HCT116 (cell line): ENCODE data around the gene GEMIN7. TPM values are rescaled to one million over a fixed set of nuclear protein-coding genes. Genes with fewer than 3 reads are reported as not detected.

Experiments
- ATAC-seq: fragments of 200-7000 bp; cut with Tn5 transposase; 2 replicates; pipeline ENCODE4 v1.9.1; 2020; ENCODE audit warnings: mild to moderate bottlenecking, moderate library complexity
- BruUV-seq: library from RNA; stranded (reverse); fragments of 400-500 nt; replicated peaks from 2 replicates; lab custom pipeline; 2021; lab: Mats Ljungman, UMichigan
- CTCF ChIA-PET: fragments of 300-600 bp; sonication (Branson Sonifier 250); formaldehyde crosslinking; loops from one replicate; lab custom pipeline; 2021; ENCODE audit warnings: antibody characterized with exemption; lab: Charles Lee
- POLR2A ChIA-PET: fragments of 300-600, 350-600 bp; sonication (Branson Sonifier 250); formaldehyde crosslinking; loops from one replicate; lab custom pipeline; 2021; ENCODE audit warnings: antibody characterized with exemption; lab: Charles Lee
- RAD21 ChIA-PET, 2 experiments: fragments of 300-600 bp; sonication (Branson Sonifier 250); formaldehyde crosslinking; loops; one replicate each; lab custom pipeline; 2023; ENCODE audit warnings: low total read pairs in 2 of 2; ENCODE audit not compliant: uncharacterized antibody in 2 of 2, unreplicated experiment in 2 of 2, low non-redundant PET in 1 of 2; lab: Charles Lee
- DNase-seq: peaks from one replicate; pipeline ENCODE4 v3.0.0-alpha.2; 2010; ENCODE audit warnings: low read depth, low spot score
- H2AFZ ChIP-seq: fragments of 200-600 bp; shearing (Covaris generic), sonication (generic); 2 replicates; pipeline ENCODE4 v1.6.1; 2017; ENCODE audit warnings: low read depth, mixed run types, mixed read lengths, antibody characterized with exemption, low read length; ENCODE audit not compliant: poor library complexity, severe bottlenecking
- H3K27ac ChIP-seq: 2 replicates; pipeline ENCODE4 v1.5.1; 2012; ENCODE audit warnings: low read depth, low read length
- H3K27me3 ChIP-seq: fragments of 200-600 bp; sonication (generic); 2 replicates; pipeline ENCODE4 v1.6.1; 2016; ENCODE audit warnings: mixed run types, low read length, mixed read lengths; ENCODE audit not compliant: insufficient read depth
- H3K36me3 ChIP-seq, 2 experiments: fragments of 200-500 bp in 1 of 2; fragments of 200-600 bp in 1 of 2; sonication (Bioruptor generic) in 1 of 2; sonication (generic) in 1 of 2; 2 replicates each; pipeline versions ENCODE4 v1.5.1 to v1.6.1; 2014 to 2016; ENCODE audit warnings: low read length in 2 of 2, inconsistent platforms in 1 of 2, mixed read lengths in 1 of 2, mixed run types in 1 of 2; ENCODE audit not compliant: insufficient read depth in 2 of 2, control insufficient read depth in 1 of 2
- H3K4me1 ChIP-seq, 2 experiments: fragments of 200-600 bp in 1 of 2; sonication (generic) in 1 of 2; 2 replicates each; pipeline versions ENCODE4 v1.5.1 to v1.6.1; 2012 to 2017; ENCODE audit warnings: low read length in 2 of 2, inconsistent platforms in 1 of 2, mild to moderate bottlenecking in 1 of 2, mixed read lengths in 1 of 2, mixed run types in 1 of 2, moderate library complexity in 1 of 2; ENCODE audit not compliant: insufficient read depth in 2 of 2, control insufficient read depth in 1 of 2
- H3K4me2 ChIP-seq: fragments of 200-600 bp; sonication (generic); 2 replicates; pipeline ENCODE4 v1.6.1; 2017; ENCODE audit warnings: mixed run types, low read length, mixed read lengths
- H3K4me3 ChIP-seq, 2 experiments: fragments of 200-600 bp in 1 of 2; sonication (generic) in 1 of 2; replicated peaks in 1 of 2; 2 replicates each; pipeline ENCODE4 v1.5.1; 2011 to 2016; ENCODE audit warnings: low read length in 2 of 2, control low read depth in 1 of 2, low read depth in 1 of 2, mild to moderate bottlenecking in 1 of 2, mixed read lengths in 1 of 2, mixed run types in 1 of 2
- H3K79me2 ChIP-seq: fragments of 200-600 bp; sonication (generic); 2 replicates; pipeline ENCODE4 v1.6.1; 2017; ENCODE audit warnings: mild to moderate bottlenecking, mixed run types, low read length, moderate library complexity, mixed read lengths; ENCODE audit not compliant: insufficient read depth
- H3K9ac ChIP-seq: fragments of 200-600 bp; sonication (generic); 2 replicates; pipeline ENCODE4 v1.6.1; 2016; ENCODE audit warnings: low read length, mixed read lengths
- H3K9me2 ChIP-seq: fragments of 200-600 bp; sonication (generic), shearing (Covaris generic); 2 replicates; pipeline ENCODE4 v1.6.1; 2017; ENCODE audit warnings: mixed run types, mild to moderate bottlenecking, moderate library complexity; ENCODE audit not compliant: insufficient read depth
- H3K9me3 ChIP-seq, 2 experiments: fragments of 200-500 bp in 1 of 2; fragments of 200-600 bp in 1 of 2; sonication (Bioruptor generic) in 1 of 2; sonication (generic) in 1 of 2; 2 replicates each; pipeline ENCODE4 v1.6.1; 2014 to 2017; ENCODE audit warnings: low read length in 2 of 2, mixed read lengths in 2 of 2, inconsistent platforms in 1 of 2, low read depth in 1 of 2, mild to moderate bottlenecking in 1 of 2, mixed run types in 1 of 2, moderate library complexity in 1 of 2; ENCODE audit not compliant: control insufficient read depth in 1 of 2, insufficient read depth in 1 of 2
- H4K20me1 ChIP-seq: fragments of 200-600 bp; sonication (generic), shearing (Covaris generic); 2 replicates; pipeline ENCODE4 v1.6.1; 2017; ENCODE audit warnings: mixed run types, mild to moderate bottlenecking, moderate library complexity; ENCODE audit not compliant: insufficient read depth
- CBX3 ChIP-seq: IDR thresholded peaks from 2 replicates; pipeline ENCODE4 v1.6.1; 2012; ENCODE audit warnings: low read depth
- CEBPB ChIP-seq: IDR thresholded peaks from 2 replicates; pipeline ENCODE4 v1.6.1; 2012; ENCODE audit warnings: low read depth
- EGR1 ChIP-seq: IDR thresholded peaks from 2 replicates; pipeline ENCODE4 v1.6.1; 2012; ENCODE audit warnings: low read depth
- EZH2 ChIP-seq: fragments of 200-600 bp; sonication (generic); IDR thresholded peaks from 2 replicates; pipeline ENCODE4 v1.6.1; 2017; ENCODE audit warnings: antibody characterized with exemption, mixed run types
- EZH2phosphoT487 ChIP-seq: fragments of 200-600 bp; IDR thresholded peaks from 2 replicates; pipeline ENCODE4 v1.6.1; 2018; ENCODE audit warnings: antibody characterized with exemption, borderline replicate concordance
- FOSL1 ChIP-seq: IDR thresholded peaks from 2 replicates; pipeline ENCODE4 v1.6.1; 2012; ENCODE audit warnings: low read depth
- JUND ChIP-seq: IDR thresholded peaks from 2 replicates; pipeline ENCODE4 v1.6.1; 2012
- POLR2A ChIP-seq: IDR thresholded peaks from 2 replicates; pipeline ENCODE4 v1.7.0; 2011; ENCODE audit warnings: borderline replicate concordance; ENCODE audit not compliant: insufficient read depth, insufficient read length; ENCODE audit errors: extremely low read depth
- RAD21 ChIP-seq: IDR thresholded peaks from 2 replicates; pipeline ENCODE4 v1.6.1; 2012; ENCODE audit warnings: low read depth, mild to moderate bottlenecking
- SRF ChIP-seq: IDR thresholded peaks from 2 replicates; pipeline ENCODE4 v1.6.1; 2012; ENCODE audit warnings: low read depth
- TCF7L2 ChIP-seq: IDR thresholded peaks from 2 replicates; pipeline ENCODE4 v1.7.0; 2011; ENCODE audit warnings: borderline replicate concordance, inconsistent platforms; ENCODE audit not compliant: insufficient read depth, insufficient read length; ENCODE audit errors: extremely low read depth
- ZBTB33 ChIP-seq: IDR thresholded peaks from 2 replicates; pipeline ENCODE4 v1.6.1; 2011; ENCODE audit warnings: mild to moderate bottlenecking, low read length, moderate library complexity; ENCODE audit not compliant: insufficient replicate concordance; ENCODE audit errors: extremely low read depth
- intact Hi-C: fragments of 100-400 bp; cut with micrococcal nuclease; formaldehyde crosslinking; loops from 2 replicates; pipeline ENCODE4 v1.10.0; 2022
- total RNA-seq: library from RNA; stranded (reverse); gene quantifications from one replicate; pipeline ENCODE4 v1.2.1, GENCODE V29; 2021; ENCODE audit not compliant: unreplicated experiment
- TF ChIP-seq, protein P1 (sequence below): IDR thresholded peaks from 2 replicates; pipeline ENCODE4 v1.6.1; 2012

Gene GEMIN7
- total RNA-seq, 1 experiment from 2014 or later = 35.4 TPM

DNA sequence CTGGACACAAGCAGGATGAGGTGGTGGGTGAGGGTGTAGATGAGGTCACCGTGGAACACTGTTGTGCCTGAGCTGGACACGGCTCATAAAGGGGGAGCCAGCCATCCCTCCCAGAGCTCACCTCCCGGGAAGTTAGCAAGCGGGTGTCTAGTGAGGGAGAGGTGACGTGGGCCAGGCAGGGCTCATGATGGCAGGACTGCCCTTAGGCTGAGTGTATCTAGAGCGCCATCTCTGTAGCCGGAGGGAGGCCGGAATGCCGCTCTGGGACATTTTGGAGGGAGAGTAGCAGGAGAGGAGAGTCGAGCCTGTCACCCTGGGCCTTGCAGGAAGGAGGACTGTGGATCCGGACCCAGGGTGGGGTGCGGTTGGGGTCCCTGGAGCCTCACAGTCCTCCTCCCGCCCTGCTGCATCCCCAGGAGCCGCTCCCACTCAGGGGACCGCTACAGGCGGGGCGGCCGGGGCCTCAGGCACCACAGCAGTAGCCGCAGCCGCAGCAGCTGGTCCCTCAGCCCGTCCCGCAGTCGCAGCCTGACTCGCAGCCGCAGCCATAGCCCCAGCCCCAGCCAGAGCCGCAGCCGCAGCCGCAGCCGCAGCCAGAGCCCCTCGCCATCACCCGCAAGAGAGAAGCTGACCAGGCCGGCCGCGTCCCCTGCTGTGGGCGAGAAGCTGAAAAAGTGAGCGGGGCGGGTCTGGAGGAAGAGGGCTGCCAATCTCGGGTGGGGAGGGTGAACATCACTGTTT, 12.0 kb upstream of the GEMIN7 start:
- H3K4me1 ChIP-seq = peaks cover 0 to 2% of the 10 kb centered on the region in 2 experiments; a peak in 1 of 4 replicates
- TF ChIP-seq CEBPB (no peak), SRF (no peak), RAD21 (no peak), EZH2 (no peak), ZBTB33 (no peak), FOSL1 (no peak), EZH2phosphoT487 (no peak), EGR1 (no peak), POLR2A (no peak), JUND (no peak), TCF7L2 (no peak), CBX3 (no peak)
- TF ChIP-seq, protein P1, sequence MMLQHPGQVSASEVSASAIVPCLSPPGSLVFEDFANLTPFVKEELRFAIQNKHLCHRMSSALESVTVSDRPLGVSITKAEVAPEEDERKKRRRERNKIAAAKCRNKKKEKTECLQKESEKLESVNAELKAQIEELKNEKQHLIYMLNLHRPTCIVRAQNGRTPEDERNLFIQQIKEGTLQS = no peak
- ChIA-PET RAD21 (no interaction called here), POLR2A (no interaction called here), CTCF (no interaction called here)
- no peak overlapping the region for H3K9ac ChIP-seq
- no peaks in the 10 kb centered on the region for H3K9me2 ChIP-seq
- H3K9me3 ChIP-seq = no peaks in the 10 kb centered on the region
- no peaks in the 10 kb centered on the region for H4K20me1 ChIP-seq
- no peak overlapping the region; the same call in 1 of the 2 replicates for H3K27ac ChIP-seq
- DNase-seq (no peak), ATAC-seq (no peak)
- intact Hi-C loops = no loop called here
- BruUV-seq = no TSS peak
- no peak overlapping the region for H2AFZ ChIP-seq
- H3K4me2 ChIP-seq = no peak overlapping the region
- no peak overlapping the region for H3K4me3 ChIP-seq
- peaks cover 6% of the 10 kb centered on the region; the same call in 1 of the 2 replicates for H3K79me2 ChIP-seq
- peaks cover 27 to 35% of the 10 kb centered on the region in 2 experiments; a peak in 3 of 4 replicates for H3K36me3 ChIP-seq
- no peaks in the 10 kb centered on the region for H3K27me3 ChIP-seq
